Measurements from ENCODE around the gene MCOLN3. TPM values are rescaled to one million over a fixed set of nuclear protein-coding genes. Genes with fewer than 3 reads are reported as not detected.

The MCOLN3 gene, protein sequence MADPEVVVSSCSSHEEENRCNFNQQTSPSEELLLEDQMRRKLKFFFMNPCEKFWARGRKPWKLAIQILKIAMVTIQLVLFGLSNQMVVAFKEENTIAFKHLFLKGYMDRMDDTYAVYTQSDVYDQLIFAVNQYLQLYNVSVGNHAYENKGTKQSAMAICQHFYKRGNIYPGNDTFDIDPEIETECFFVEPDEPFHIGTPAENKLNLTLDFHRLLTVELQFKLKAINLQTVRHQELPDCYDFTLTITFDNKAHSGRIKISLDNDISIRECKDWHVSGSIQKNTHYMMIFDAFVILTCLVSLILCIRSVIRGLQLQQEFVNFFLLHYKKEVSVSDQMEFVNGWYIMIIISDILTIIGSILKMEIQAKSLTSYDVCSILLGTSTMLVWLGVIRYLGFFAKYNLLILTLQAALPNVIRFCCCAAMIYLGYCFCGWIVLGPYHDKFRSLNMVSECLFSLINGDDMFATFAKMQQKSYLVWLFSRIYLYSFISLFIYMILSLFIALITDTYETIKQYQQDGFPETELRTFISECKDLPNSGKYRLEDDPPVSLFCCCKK
- 3.6 to 4.3 TPM (median 4.0 TPM) in 5 replicates for total RNA-seq (2022; extraction: Qiagen RNA extraction)

DNA sequence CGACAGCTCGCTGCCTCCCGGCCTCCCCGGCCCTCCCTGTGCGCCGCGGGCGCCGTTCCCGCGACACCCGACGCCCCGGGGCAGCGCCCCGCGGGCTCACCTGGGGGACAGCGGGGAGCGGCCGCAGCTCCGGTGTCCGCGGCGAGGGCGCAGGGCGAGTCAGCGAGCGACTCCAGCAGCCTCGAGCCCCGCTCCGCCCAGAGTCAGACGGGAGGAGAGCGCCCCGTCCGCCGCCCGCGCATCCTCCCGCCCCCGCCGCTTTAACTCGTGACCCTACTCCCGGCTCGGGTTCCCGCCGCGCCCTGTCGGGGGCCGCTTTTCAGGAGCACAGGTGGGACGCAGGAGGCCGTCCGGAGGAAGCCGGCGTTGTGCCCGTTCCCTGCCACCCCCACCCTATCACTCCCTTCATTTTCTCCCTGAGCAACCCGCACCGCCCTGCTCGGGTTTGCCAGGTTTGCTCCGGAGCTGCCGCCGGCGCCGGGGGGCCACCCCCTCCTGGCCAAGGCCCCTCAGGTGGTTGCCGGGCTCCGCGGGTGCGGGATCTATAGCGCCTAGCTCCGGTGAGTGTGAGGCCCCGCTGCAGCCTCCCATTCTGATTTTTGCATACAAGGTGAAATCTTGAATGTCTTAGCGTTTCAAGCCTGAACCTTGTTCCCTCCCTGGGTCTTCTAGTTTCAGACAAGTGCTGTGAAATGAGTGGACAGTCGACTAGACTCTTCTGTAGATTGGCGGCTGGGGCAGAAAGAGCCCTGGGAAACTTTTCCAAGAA lies at the start of gene MCOLN3:
Gene MCOLN3 (minus strand): TSS at position 205 of the 769 bp plus-strand sequence. CDS start 3,140 bp downstream, outside the sequence.

DNA sequence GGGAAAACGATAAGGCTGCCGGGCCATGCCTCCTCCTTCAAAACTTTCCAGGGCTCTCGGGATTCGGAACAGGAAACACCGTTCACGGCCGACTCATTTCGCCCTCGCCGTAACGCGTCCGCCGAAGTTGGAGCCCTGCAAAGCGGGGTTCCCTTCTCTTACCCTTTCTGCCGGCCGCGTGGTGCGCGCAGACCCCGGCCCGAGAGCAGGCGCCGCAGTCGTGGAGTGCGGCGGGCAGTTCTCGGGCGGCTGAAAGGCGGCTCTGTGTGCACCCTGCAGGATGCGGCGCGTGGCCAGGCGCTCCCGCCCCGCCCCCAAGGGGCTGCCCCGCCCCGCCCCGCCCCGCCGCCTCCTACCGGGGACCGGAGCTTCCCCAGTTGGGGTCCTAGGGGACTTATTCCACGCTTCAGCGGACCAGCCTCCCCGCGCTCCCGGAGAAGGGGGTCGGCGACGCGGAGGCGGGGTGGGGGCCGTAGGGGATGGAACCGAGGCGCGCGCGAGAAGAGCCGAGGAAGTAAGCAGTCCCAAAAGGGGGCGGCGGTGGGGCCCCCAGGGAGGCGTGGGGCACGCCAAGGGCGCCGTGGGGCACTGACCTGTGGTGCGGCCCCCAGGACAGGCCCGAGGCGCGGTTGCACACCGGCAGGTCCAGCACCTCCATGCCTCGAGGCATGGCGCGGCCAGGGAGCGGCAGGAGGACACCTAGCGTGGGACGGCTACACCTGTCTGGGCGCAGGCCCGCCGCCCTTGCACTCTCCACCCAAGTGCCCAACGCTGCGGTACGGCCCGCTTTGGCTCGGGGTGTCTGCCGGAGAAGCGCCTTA lies 51.2 kb downstream of the MCOLN3 start, which contains the start of gene MCOLN2:
Gene MCOLN2 (minus strand): TSS at position 268 of the 821 bp plus-strand sequence. CDS start 241 bp downstream, at position 27.

Other genes starting within 250 kb of the MCOLN3 start
- gene LPAR3, start 155.3 kb downstream of the MCOLN3 start, total RNA-seq (2022; extraction: Qiagen RNA extraction): 0.16 to 0.33 TPM (median 0.25 TPM) in 5 replicates
- 1.5 to 2.5 TPM (median 2.0 TPM) in 5 replicates for gene MCOLN2, start 51.4 kb downstream of the MCOLN3 start, total RNA-seq (2022; extraction: Qiagen RNA extraction)
- 0.68 to 1.1 TPM (median 0.74 TPM) in 5 replicates for gene SYDE2, start 152.5 kb upstream of the MCOLN3 start, total RNA-seq (2022; extraction: Qiagen RNA extraction)
- gene C1orf52, start 211.2 kb upstream of the MCOLN3 start, total RNA-seq (2022; extraction: Qiagen RNA extraction): 18.7 to 22.8 TPM (median 20.3 TPM) in 5 replicates
- 13.4 to 15.2 TPM (median 14.2 TPM) in 5 replicates for gene BCL10, start 228.1 kb upstream of the MCOLN3 start, total RNA-seq (2022; extraction: Qiagen RNA extraction)